Activated CD8-positive, alpha-beta memory T cell treated with anti-CD3 and anti-CD28 coated beads for 48 hours (primary cell): ENCODE measurements around the gene FCAMR.
"Not testable (repeated sequence)": the region's sequence is repeated elsewhere in the genome, so short reads cannot be mapped to it uniquely, and the experiment has no call there.

Experiments used
- DNase-seq, 3 experiments: peaks; one replicate each; pipeline ENCODE4 v3.0.0-alpha.2; 2020; ENCODE audit warnings: low read depth in 2 of 3, low spot score in 2 of 3

The FCAMR gene

GRCh38 chr1:206937425-206937824, 32.8 kb downstream of the FCAMR start:
- DNase-seq = no peak

- no peak for DNase-seq
Observed at GRCh38 chr1:206935491-206936067, 34.7 kb downstream of the FCAMR start.

- no peak for DNase-seq
Observed at GRCh38 chr1:206933333-206933945, 36.8 kb downstream of the FCAMR start.

- no peak for DNase-seq
Observed at GRCh38 chr1:206932177-206932576, 38.1 kb downstream of the FCAMR start.

- DNase-seq = no peak
Observed at GRCh38 chr1:206931709-206932108, 38.6 kb downstream of the FCAMR start.

GRCh38 chr1:206930210-206930798, 40.0 kb downstream of the FCAMR start:
- no peak for DNase-seq

- no peak for DNase-seq
Observed at GRCh38 chr1:206929524-206929923, 40.7 kb downstream of the FCAMR start.

- no peak for DNase-seq
Observed at GRCh38 chr1:206926286-206926685, 44.0 kb downstream of the FCAMR start.

GRCh38 chr1:206925106-206925736, 45.0 kb downstream of the FCAMR start:
- no peak for DNase-seq

GRCh38 chr1:206924592-206925105, 45.6 kb downstream of the FCAMR start:
- no peak for DNase-seq

GRCh38 chr1:206923961-206924557, 46.2 kb downstream of the FCAMR start:
- not testable (repeated sequence) for DNase-seq

- DNase-seq = no peak
Observed at GRCh38 chr1:206923009-206923960, 47.0 kb downstream of the FCAMR start.

GRCh38 chr1:206922524-206922923, 47.7 kb downstream of the FCAMR start:
- no peak for DNase-seq

- DNase-seq = no peak
Observed at GRCh38 chr1:206921772-206922265, 48.4 kb downstream of the FCAMR start, which contains the start of gene FCMR. Gene FCMR, minus strand, starts transcription at chr1:206921941. Its CDS starts 87 bp downstream, at chr1:206921854.

GRCh38 chr1:206918076-206918475, 52.2 kb downstream of the FCAMR start:
- DNase-seq = no peak

- DNase-seq = no peak
Observed at GRCh38 chr1:206916000-206916709, 54.1 kb downstream of the FCAMR start.

GRCh38 chr1:206915030-206915735, 55.1 kb downstream of the FCAMR start:
- no peak for DNase-seq

- no peak for DNase-seq
Observed at GRCh38 chr1:206913766-206914537, 56.3 kb downstream of the FCAMR start.
